Measurements from ENCODE around the gene DIPK1A. TPM values are rescaled to one million over a fixed set of nuclear protein-coding genes. Genes with fewer than 3 reads are reported as not detected.

DIPK1A gene
- total RNA-seq, 1 donor from 2014 or later, result 7.5 TPM

GRCh38 chr1:92958203-92958970, 2.9 kb downstream of the DIPK1A start:
- DNase-seq (ENCODE audit: low spot score), result no peak
- intact Hi-C loops (cut with DNase I), result no loop called here

- intact Hi-C loops (cut with DNase I), result no loop called here
- no peak for DNase-seq (ENCODE audit: low spot score)
Observed at GRCh38 chr1:92957030-92957734, 4.1 kb downstream of the DIPK1A start.

GRCh38 chr1:92956254-92957029, 4.8 kb downstream of the DIPK1A start:
- intact Hi-C loops (cut with DNase I), result no loop called here

GRCh38 chr1:92953491-92953890, 7.8 kb downstream of the DIPK1A start:
- no peak for DNase-seq (ENCODE audit: low spot score)
- intact Hi-C loops (cut with DNase I), result no loop called here

More at GRCh38 chr1:92956254-92957029, 4.8 kb downstream of the DIPK1A start:
- no peak for DNase-seq (ENCODE audit: low spot score)

GRCh38 chr1:92952714-92953113, 8.5 kb downstream of the DIPK1A start:
- intact Hi-C loops (cut with DNase I), result no loop called here
- DNase-seq (ENCODE audit: low spot score), result no peak

- no peak for DNase-seq (ENCODE audit: low spot score)
- intact Hi-C loops (cut with DNase I), result no loop called here
Observed at GRCh38 chr1:92951141-92951582, 10.1 kb downstream of the DIPK1A start.

- no peak for DNase-seq (ENCODE audit: low spot score)
- intact Hi-C loops (cut with DNase I), result no loop called here
Observed at GRCh38 chr1:92949937-92950817, 11.1 kb downstream of the DIPK1A start.

GRCh38 chr1:92948071-92948470, 13.2 kb downstream of the DIPK1A start:
- no peak for DNase-seq (ENCODE audit: low spot score)
- intact Hi-C loops (cut with DNase I), result no loop called here

GRCh38 chr1:92945748-92946270, 15.5 kb downstream of the DIPK1A start:
- intact Hi-C loops (cut with DNase I), result no loop called here
- no peak for DNase-seq (ENCODE audit: low spot score)

GRCh38 chr1:92944901-92945747, 16.1 kb downstream of the DIPK1A start:
- intact Hi-C loops (cut with DNase I), result loop anchor here (5.0 kb wide), 1 partner anchor 88 kb away; no protein-coding TSS in a partner anchor
- no peak for DNase-seq (ENCODE audit: low spot score)

- DNase-seq (ENCODE audit: low spot score), result no peak
- intact Hi-C loops (cut with DNase I), result loop anchor here (5.0 kb wide), 1 partner anchor 86 kb away; no protein-coding TSS in a partner anchor
Observed at GRCh38 chr1:92943502-92943847, 17.8 kb downstream of the DIPK1A start.

GRCh38 chr1:92940541-92940940, 20.7 kb downstream of the DIPK1A start:
- intact Hi-C loops (cut with DNase I), result loop anchor here (5.0 kb wide), 1 partner anchor 83 kb away; no protein-coding TSS in a partner anchor
- DNase-seq (ENCODE audit: low spot score), result no peak

- no peak for DNase-seq (ENCODE audit: low spot score)
- intact Hi-C loops (cut with DNase I), result no loop called here
Observed at GRCh38 chr1:92937731-92938130, 23.5 kb downstream of the DIPK1A start.

GRCh38 chr1:92936865-92937264, 24.4 kb downstream of the DIPK1A start:
- no peak for DNase-seq (ENCODE audit: low spot score)
- intact Hi-C loops (cut with DNase I), result no loop called here

- no peak for DNase-seq (ENCODE audit: low spot score)
- intact Hi-C loops (cut with DNase I), result no loop called here
Observed at GRCh38 chr1:92934395-92935378, 26.6 kb downstream of the DIPK1A start.

GRCh38 chr1:92933459-92933858, 27.8 kb downstream of the DIPK1A start:
- no peak for DNase-seq (ENCODE audit: low spot score)
- intact Hi-C loops (cut with DNase I), result no loop called here

GRCh38 chr1:92931691-92932090, 29.6 kb downstream of the DIPK1A start:
- DNase-seq (ENCODE audit: low spot score), result no peak
- intact Hi-C loops (cut with DNase I), result no loop called here

Measured in cardiac septum (tissue), 1 donor.